Measurements from ENCODE around the gene SMCO3.

Gene SMCO3

GRCh38 chr12:14834509-14834908, 20.5 kb upstream of the SMCO3 start:
- DNase-seq (ENCODE audit: low read depth in 2 of 2) = peak in 1 of 2 donors; percentile 59
- H3K4me3 ChIP-seq (replicated peaks in 1 of 2; ENCODE audit: low read depth in 2 of 2, low read length in 2 of 2) = no peak overlapping the region

GRCh38 chr12:14833952-14834351, 20.0 kb upstream of the SMCO3 start:
- TF ChIP-seq CTCF (IDR thresholded peaks at IDR 0.05; ENCODE audit: low read depth, low read length) = no peak
- H3K4me3 ChIP-seq (replicated peaks in 1 of 2; ENCODE audit: low read depth in 2 of 2, low read length in 2 of 2) = no peak overlapping the region
- DNase-seq (ENCODE audit: low read depth in 2 of 2) = no peak

More at GRCh38 chr12:14834509-14834908, 20.5 kb upstream of the SMCO3 start:
- no peak for TF ChIP-seq CTCF (IDR thresholded peaks at IDR 0.05; ENCODE audit: low read depth, low read length)

GRCh38 chr12:14833336-14833735, 19.4 kb upstream of the SMCO3 start:
- H3K4me3 ChIP-seq (replicated peaks in 1 of 2; ENCODE audit: low read depth in 2 of 2, low read length in 2 of 2) = no peak overlapping the region
- no peak for DNase-seq (ENCODE audit: low read depth in 2 of 2)
- TF ChIP-seq CTCF (IDR thresholded peaks at IDR 0.05; ENCODE audit: low read depth, low read length) = no peak

GRCh38 chr12:14828892-14829291, 14.9 kb upstream of the SMCO3 start:
- DNase-seq (ENCODE audit: low read depth in 2 of 2) = peak in 1 of 2 donors; percentile 50
- TF ChIP-seq CTCF (IDR thresholded peaks at IDR 0.05; ENCODE audit: low read depth, low read length) = no peak
- no peak overlapping the region for H3K4me3 ChIP-seq (replicated peaks in 1 of 2; ENCODE audit: low read depth in 2 of 2, low read length in 2 of 2)

- no peak for TF ChIP-seq CTCF (IDR thresholded peaks at IDR 0.05; ENCODE audit: low read depth, low read length)
- no peak overlapping the region for H3K4me3 ChIP-seq (replicated peaks in 1 of 2; ENCODE audit: low read depth in 2 of 2, low read length in 2 of 2)
- DNase-seq (ENCODE audit: low read depth in 2 of 2) = no peak
These were observed 13.1 kb upstream of the SMCO3 start for GRCh38 chr12:14827043-14827442.

GRCh38 chr12:14826491-14826890, 12.5 kb upstream of the SMCO3 start:
- no peak for DNase-seq (ENCODE audit: low read depth in 2 of 2)
- no peak overlapping the region for H3K4me3 ChIP-seq (replicated peaks in 1 of 2; ENCODE audit: low read depth in 2 of 2, low read length in 2 of 2)
- TF ChIP-seq CTCF (IDR thresholded peaks at IDR 0.05; ENCODE audit: low read depth, low read length) = no peak

GRCh38 chr12:14825256-14825655, 11.3 kb upstream of the SMCO3 start:
- H3K4me3 ChIP-seq (replicated peaks in 1 of 2; ENCODE audit: low read depth in 2 of 2, low read length in 2 of 2) = no peak overlapping the region
- DNase-seq (ENCODE audit: low read depth in 2 of 2) = peak in 1 of 2 donors; percentile 59
- peak; percentile 1 for TF ChIP-seq CTCF (IDR thresholded peaks at IDR 0.05; ENCODE audit: low read depth, low read length)
